TTC549 (cell line): Measurements from ENCODE around the gene COBLL1.

Experiments
- FAIRE-seq: peaks from 2 replicates; lab custom pipeline; 2012; peaks lifted over from hg19 to GRCh38; lab: Jason Lieb, UNC

COBLL1 gene

DNA sequence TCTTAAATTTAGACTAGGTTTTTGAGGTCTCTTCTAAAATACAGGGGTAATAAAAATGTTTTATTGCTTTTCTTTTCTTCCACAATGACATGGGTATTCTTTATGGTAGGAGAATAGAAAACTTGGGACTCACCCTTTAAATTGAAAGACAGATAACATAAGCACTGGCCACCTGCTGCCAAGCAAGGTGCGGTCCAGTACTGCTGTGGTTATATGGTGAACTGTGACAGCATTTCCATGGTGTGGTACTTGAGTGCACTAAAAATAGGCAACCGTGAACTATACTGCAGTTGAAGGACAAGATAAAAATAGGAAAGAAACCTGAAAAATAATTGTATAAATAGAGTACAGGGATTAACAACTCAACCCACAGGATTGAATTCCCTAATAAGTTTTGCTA lies 165.9 kb downstream of the COBLL1 start:
- no peak for FAIRE-seq

DNA sequence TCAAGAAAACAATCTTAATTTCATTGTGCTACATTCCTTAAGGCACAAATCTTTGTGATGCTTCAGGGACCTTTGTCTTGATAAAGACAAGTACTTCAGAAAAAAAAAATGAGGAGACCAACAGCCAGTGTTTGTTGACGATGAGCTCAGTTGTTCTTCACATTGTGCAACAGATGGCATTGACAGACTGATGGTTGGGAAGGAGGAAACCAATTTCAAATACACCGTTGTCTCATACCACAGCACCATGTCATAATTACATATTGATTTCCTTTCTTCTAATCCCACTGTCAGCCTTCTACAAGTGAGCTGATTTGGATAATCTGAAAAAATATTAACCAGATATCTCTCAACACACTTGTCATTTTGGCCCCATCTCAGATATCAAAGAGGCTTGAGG lies 166.6 kb downstream of the COBLL1 start:
- FAIRE-seq: no peak

DNA sequence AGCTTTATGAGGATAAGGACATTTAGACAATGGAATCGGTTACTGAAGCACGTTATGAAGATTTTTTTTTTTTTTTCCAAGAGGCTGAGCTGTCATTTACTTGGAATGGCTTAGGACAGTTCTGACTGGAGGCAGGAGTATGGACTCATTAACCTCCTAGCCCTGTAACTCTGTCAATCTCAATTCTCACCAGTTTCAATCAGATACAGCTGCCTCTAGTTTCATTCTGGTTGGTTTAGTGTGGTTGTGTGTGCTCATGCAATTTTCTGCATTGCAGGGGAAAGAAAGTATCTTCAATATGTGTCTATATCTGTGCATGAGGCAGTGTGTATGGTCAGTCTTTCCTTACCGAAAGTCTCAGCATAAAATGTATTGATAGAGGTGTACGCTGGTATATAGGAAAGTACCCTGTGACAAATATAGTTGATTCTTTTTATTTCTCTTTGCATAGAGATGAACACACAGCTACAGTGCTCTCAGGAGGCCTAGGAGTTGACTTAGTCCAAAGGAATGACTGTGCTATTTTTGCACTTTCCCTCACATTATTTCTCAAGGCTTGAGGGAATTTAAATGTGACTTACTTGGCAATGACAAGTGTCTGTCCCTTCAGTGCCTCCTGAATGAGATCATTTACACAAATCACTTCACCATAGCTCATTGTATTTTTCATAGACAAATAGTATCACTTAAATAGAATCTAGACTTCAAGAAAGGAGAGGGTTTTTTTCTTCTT lies 169.8 kb downstream of the COBLL1 start:
- no peak for FAIRE-seq

DNA sequence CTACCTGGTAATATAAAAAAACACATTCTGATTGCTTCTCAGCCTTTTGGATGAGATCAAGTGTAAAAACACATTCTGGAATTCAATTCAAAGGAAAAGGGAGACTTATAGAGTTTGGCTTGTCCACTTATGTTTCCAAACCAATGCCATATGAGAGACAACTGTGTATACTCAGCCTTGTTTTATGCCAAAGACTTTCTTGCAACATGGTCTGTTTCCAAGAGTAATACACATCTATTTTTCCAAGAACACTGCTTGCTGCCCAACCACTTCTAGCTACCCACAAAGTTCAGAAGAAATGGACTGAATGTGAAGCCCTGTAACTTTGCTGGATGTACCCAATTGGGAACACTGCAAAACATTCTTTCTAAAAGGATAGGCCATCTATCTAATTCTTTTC lies 172.3 kb downstream of the COBLL1 start:
- FAIRE-seq: no peak

DNA sequence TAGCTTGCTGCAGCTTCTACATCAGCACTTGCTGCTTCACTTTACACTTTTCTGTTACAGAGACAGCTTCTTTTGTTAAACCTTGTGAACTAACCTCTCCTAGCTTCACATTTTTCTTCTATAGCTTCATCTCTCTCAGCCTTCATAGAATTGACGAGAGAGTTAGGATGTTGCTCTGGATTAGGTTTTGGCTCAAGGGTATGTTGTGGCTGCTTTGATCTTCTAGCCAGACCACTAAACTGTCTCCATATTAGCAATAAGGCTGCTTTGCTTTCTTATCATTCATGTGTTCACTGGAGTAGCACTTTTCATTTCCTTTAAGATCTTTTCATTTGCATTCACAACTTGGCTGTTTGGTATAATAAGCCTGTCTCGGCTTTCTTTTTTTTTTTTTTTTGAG lies 174.1 kb downstream of the COBLL1 start:
- FAIRE-seq: no peak

DNA sequence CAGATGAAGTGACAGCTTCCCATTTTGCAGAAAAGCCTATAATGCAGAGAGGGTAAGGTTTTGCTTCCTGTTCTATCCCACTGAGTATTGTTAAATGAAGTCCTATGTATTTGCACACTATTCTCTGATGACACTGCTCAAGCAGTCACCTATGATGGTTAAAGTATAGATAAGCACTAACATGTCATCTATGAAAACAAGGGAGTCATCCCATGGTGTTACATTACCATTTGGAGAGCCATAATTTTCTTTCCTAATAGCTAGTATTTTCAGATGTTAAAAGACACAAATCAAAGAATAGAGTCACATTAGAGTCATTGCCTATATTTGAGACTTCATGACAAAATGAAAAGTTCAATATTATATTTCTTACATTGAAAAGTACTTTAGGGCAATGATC lies 177.6 kb downstream of the COBLL1 start:
- FAIRE-seq: no peak

DNA sequence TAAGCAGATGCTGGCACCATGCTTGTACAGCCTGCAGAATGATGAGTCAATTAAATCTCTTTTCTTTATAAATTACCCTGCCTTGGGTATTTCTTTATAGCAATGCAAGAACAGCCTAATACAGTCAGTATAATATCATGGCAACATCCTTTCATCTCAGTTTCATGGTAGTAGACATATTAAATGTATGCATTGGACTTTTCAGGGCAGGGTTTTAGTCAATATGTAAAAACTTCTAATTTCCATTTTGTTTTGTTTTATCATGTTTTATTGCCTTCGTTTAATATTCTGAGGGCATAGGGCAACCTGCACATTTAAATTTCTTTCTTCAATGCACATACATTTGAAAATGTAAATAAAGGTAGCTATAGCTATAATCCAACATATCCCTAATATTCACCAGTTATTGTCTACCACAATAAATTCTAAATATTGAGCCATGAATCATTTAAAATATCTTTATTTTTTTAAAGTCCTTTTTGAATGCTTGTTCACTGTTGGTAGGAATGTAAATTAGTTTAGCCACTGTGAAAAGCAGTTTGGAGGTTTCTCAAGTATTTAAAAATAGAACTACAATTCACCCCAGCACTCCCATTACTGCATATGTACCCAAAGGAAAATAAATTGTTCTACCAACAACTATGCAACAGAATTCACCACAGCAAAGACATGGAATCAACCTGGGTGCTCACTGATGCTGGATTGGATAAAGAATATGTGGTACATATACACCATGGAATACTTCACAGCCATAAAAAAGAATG lies 178.6 kb downstream of the COBLL1 start:
- FAIRE-seq: no peak

DNA sequence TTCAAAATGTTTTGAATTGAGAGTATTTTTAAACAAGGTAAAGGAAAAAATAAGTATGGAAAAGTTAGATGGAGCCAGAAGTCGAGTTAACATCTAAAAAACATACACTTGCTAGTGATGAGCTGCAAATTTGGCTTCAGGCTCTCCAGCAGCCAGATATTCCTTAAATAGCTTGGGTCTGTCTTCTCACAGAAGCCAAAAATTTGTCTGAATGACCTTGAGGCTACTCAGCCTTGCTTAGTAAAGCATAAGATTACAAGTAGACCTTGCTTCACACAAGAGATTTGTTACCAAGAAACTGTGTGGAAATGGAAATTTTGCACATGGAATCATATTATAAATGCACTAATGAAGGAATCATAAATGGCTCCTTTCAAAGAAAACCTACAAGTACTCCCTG lies 179.6 kb downstream of the COBLL1 start:
- no peak for FAIRE-seq

DNA sequence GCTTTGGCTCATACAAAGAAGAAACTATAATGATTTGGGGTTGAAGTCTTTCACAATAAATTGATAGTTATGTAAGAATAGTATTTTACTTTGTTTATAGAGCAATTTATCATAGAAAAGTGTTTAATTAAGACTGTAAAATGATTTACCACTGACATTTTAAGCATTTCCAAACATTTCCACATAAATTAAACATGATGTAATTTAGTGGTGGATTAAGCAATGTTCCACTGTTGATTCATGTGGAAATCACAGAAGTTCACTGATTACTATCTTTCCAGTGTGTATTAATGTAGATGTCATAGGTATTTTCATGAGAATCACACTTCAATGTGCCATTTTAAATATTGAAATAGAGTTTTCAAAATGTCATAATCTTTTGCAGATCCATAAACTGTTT lies 180.3 kb downstream of the COBLL1 start:
- no peak for FAIRE-seq

DNA sequence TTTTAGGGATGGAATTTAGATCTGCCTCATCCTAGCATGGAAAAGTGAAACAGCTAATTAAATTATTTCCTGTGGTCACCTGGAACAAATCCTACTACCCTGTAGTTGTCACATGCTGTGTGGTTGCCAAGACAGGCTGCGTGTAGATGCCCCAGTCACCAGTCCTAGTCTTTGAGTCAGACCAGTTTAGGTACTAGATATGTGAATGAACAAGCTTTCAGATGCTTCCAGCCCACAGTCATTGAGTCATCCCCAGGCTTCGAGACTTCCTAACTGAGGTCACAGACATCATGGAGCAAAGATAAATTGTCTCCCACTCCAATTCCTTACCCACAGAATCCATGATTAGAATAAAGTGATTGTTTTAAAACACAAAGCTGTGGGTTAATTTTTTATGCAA lies 184.5 kb downstream of the COBLL1 start:
- FAIRE-seq: no peak

DNA sequence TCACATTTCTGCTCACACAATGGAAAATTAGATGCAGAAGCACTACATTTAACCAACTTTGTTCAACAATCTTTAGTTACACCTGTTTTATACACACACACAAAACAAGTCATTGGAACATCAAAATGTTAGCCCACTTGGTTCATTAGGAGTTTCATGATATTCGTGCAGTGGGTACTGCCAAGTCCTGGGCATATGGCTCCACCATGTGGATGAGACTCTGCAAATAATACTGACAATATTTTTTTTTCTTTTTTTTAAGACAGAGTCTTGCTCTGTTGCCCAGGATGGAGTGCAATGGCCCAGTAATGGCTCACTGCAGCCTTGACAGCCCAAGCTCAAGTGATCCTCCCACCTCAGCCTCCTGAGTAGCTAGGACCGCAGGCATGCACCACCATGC lies 185.9 kb downstream of the COBLL1 start:
- no peak for FAIRE-seq

DNA sequence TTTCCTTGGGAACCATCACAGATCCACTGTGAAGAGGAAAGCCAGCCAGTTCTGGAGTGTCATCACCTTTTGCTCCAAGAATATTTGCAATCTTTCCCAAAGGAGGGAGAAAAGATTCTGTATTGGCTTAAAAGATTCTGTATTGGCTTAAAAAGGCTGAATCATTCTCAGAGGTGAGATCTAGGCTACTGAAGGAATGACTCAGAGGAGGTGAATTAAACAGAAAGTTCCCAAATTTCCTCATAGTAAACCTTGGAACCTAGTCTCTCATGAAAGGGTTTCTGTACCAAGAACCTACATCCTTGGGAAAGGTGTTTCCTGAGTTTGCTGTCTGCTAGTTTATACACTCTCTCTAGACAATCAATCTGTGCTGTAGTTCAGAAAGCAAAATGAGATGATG lies 186.3 kb downstream of the COBLL1 start:
- no peak for FAIRE-seq

DNA sequence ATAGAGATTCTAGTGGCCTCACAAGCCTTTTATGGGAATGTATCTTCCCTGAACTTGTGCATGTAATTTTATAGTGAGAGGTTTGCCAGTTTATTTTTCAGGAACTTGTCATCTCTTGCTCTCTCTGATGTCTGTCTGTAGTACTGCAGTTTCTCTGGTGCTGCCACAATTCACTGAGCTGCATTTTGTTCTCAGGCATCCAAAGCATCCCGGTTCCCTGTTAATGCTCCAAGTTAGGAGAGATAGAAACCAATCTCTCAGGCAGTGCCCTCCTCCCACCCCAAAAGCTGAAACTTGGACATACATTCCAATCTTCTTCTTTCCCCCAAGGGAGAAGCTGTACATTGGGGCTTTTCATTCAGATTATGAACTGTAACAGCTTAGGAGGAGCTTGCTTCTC lies 190.3 kb downstream of the COBLL1 start:
- FAIRE-seq: no peak

DNA sequence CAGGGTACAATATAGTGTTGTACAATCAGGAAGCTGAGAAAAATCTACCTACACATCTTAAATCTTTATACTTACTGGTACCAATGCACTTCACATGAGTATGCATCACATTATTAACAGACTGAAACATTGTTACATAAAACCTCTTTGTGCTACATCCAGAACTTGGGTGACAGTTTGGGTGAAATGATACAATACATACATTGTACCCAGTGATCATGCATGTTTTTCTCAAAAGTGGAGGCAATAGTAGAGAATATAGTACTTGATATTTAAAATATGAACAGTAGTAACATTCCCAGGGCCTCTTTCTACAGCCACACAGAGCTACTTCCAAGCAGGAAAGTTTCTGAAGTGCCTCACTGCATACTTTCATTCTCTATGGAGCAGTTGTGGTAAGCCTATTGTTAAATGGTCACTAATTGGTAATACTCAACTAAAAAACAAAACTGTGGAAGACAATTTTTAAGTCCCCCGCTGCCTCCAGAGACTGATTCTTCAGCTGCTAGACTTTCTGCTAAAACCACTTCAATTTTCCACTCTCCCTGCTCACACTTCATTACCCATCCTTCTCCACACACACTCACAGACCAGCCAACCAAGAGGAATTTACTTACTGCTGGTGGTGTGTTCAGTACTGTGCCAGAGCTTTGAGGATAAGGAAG lies 197.5 kb downstream of the COBLL1 start:
- FAIRE-seq: no peak

DNA sequence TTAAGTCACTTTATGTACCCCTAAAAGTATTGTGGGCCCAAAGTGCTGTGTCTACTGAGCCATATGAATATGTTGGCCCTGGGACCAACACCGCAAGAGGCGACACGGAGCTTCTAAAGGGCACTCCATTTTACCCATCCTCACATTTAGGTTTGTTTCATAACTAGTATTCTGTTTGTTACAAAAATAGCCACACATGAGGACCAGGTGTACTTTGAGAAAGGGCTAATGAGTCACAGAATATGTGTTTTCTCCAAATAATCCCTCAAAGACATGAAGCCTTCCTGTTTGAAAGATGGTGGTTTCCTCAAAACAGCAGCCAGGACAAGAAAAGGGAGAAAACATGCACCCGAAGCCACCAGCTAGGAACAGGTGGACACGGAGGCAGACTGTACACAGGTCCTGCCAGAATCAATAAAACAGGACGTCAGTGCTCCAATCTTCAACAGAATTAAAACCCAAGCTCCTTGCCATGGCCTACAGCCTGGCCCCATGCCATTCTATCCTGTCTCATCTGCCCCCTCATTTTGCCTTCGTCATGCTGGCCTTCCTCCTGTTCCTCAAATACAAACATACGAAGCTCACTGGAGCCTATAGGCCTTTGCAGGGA lies 198.6 kb downstream of the COBLL1 start:
- FAIRE-seq: no peak

DNA sequence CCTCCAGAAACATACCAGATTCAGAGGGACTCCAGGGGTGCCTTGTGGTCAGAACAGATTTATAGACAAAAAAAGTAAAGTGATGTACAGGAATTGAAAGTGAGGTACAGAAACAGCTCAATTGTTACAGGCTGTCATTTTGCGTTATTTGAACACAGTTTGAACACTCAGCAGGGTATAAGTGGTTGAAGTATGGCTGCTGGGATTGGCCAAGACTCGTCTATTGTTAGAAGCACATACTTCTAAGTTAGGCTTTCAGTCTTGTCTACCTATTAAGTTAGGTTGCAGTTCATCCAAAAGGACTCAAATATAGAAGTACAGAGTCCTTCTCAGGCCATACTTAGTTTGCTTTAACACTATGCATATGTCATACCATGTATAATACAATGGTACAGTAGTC lies 199.4 kb downstream of the COBLL1 start:
- no peak for FAIRE-seq
